Small intestine (tissue), 7 donors: ENCODE measurements around the gene NOP9. TPM values are rescaled to one million over a fixed set of nuclear protein-coding genes. Genes with fewer than 3 reads are reported as not detected.

Experiments used
- DNase-seq, 2 donors: peaks; one replicate each; pipeline versions ENCODE4 v3.0.0 to v3.0.0-alpha.2; 2013
- FAIRE-seq: peaks from 2 replicates; lab custom pipeline; 2012; peaks lifted over from hg19 to GRCh38; lab: Jason Lieb, UNC
- H3K27ac ChIP-seq, 3 donors: one replicate each; pipeline ENCODE4 v1.5.1; 2013; ENCODE audit warnings: low read length in 2 of 3, mild to moderate bottlenecking in 2 of 3, control low read depth in 1 of 3, inconsistent platforms in 1 of 3, low read depth in 1 of 3, moderate library complexity in 1 of 3
- H3K27me3 ChIP-seq, 3 donors: one replicate each; pipeline ENCODE4 v1.6.1; 2013; ENCODE audit warnings: low read length in 3 of 3, inconsistent platforms in 1 of 3; ENCODE audit not compliant: control insufficient read depth in 3 of 3, insufficient read depth in 3 of 3
- H3K36me3 ChIP-seq, 3 donors: one replicate each; pipeline ENCODE4 v1.6.1; 2013; ENCODE audit warnings: low read length in 3 of 3, inconsistent platforms in 1 of 3, low read depth in 1 of 3, mild to moderate bottlenecking in 1 of 3, moderate library complexity in 1 of 3; ENCODE audit not compliant: control insufficient read depth in 3 of 3, insufficient read depth in 2 of 3
- H3K4me1 ChIP-seq, 3 donors: one replicate each; pipeline ENCODE4 v1.6.1; 2013; ENCODE audit warnings: low read length in 2 of 3, inconsistent platforms in 1 of 3, low read depth in 1 of 3, mild to moderate bottlenecking in 1 of 3, moderate library complexity in 1 of 3; ENCODE audit not compliant: control insufficient read depth in 3 of 3, insufficient read depth in 2 of 3
- H3K4me3 ChIP-seq, 3 donors: one replicate each; pipeline ENCODE4 v1.5.1; 2013; ENCODE audit warnings: low read length in 3 of 3, control low read depth in 1 of 3, inconsistent platforms in 1 of 3, low read depth in 1 of 3, mild to moderate bottlenecking in 1 of 3, moderate library complexity in 1 of 3
- H3K9me3 ChIP-seq, 2 donors: one replicate each; pipeline ENCODE4 v1.6.1; 2013; ENCODE audit warnings: low read depth in 1 of 2, low read length in 1 of 2; ENCODE audit not compliant: control insufficient read depth in 2 of 2, insufficient read depth in 1 of 2
- WGBS, 3 donors: extraction: QIAGEN DNeasy Blood & Tissue Kit; methylation state at CpG; one replicate each; pipeline ENCODE4 v1.1.7; 2013; 5-methylcytosine and 5-hydroxymethylcytosine counted together
- polyA plus RNA-seq, 4 donors: library from polyadenylated mRNA; stranded (reverse) in 3 of 4; unstranded in 1 of 4; fragments of 200-250 nt in 3 of 4; fragments of 120-200 nt in 1 of 4; gene quantifications; one replicate each; pipeline versions ENCODE4 v1.2.1 to v1.2.3, GENCODE V29; 2013
- donor health status: healthy with polysubstance abuse.
- donor health status: control.
- donor health status: control.
- donor health status: Bipolar disorder and iron deficiency.
- donor health status: healthy.

The NOP9 gene
- polyA plus RNA-seq, 4 donors = 9.7 to 22.5 (median 16.0) TPM

- WGBS, 3 donors = 92 to 96% (median 94%) methylated on average over 9 of the region's 9 CpGs
- no peaks in the 10 kb centered on the region for H3K9me3 ChIP-seq
- peaks cover 0 to 67% (median 10%) of the 10 kb centered on the region in 3 donors for H3K36me3 ChIP-seq
- H3K27me3 ChIP-seq = no peaks in the 10 kb centered on the region
- H3K27ac ChIP-seq = no peak overlapping the region
- H3K4me3 ChIP-seq = no peak overlapping the region
- DNase-seq (no peak), FAIRE-seq (no peak)
- H3K4me1 ChIP-seq = peaks cover 0 to 9% (median 4%) of the 10 kb centered on the region in 3 donors
These were observed 32.1 kb upstream of the NOP9 start for GRCh38 chr14:24267516-24267915.

- WGBS, 3 donors = 90 to 95% (median 94%) methylated on average over 9 of the region's 9 CpGs
- H3K36me3 ChIP-seq = peaks cover 0 to 65% (median 10%) of the 10 kb centered on the region in 3 donors
These were observed 31.4 kb upstream of the NOP9 start for GRCh38 chr14:24268225-24268624.

GRCh38 chr14:24269368-24269767, 30.3 kb upstream of the NOP9 start:
- Histone ChIP-seq H3K4me1 (peaks cover 0 to 12% (median 5%) of the 10 kb centered on the region in 3 donors), H3K27me3 (no peaks in the 10 kb centered on the region), H3K36me3 (peaks cover 0 to 56% (median 10%) of the 10 kb centered on the region in 3 donors), H3K4me3 (no peak overlapping the region), H3K9me3 (no peaks in the 10 kb centered on the region), H3K27ac (no peak overlapping the region)
- no peak for FAIRE-seq
- WGBS, 3 donors = 93 to 97% (median 94%) methylated on average over 8 of the region's 8 CpGs
- no peak for DNase-seq

More at GRCh38 chr14:24268225-24268624, 31.4 kb upstream of the NOP9 start:
- no peaks in the 10 kb centered on the region for H3K9me3 ChIP-seq
- no peak for FAIRE-seq
- no peak overlapping the region for H3K27ac ChIP-seq
- H3K4me3 ChIP-seq = no peak overlapping the region
- H3K27me3 ChIP-seq = no peaks in the 10 kb centered on the region
- H3K4me1 ChIP-seq = peaks cover 0 to 9% (median 4%) of the 10 kb centered on the region in 3 donors
- DNase-seq = no peak

- Histone ChIP-seq H3K4me1 (peaks cover 0 to 12% (median 6%) of the 10 kb centered on the region in 3 donors), H3K36me3 (peaks cover 0 to 49% (median 10%) of the 10 kb centered on the region in 3 donors), H3K27me3 (no peaks in the 10 kb centered on the region), H3K4me3 (no peak overlapping the region), H3K9me3 (no peaks in the 10 kb centered on the region), H3K27ac (no peak overlapping the region)
- FAIRE-seq (no peak), DNase-seq (no peak)
- 93 to 95% (median 95%) methylated on average over 14 of the region's 14 CpGs for WGBS, 3 donors
These were observed 29.6 kb upstream of the NOP9 start for GRCh38 chr14:24269910-24270536.

GRCh38 chr14:24270537-24271133, 29.0 kb upstream of the NOP9 start:
- H3K36me3 ChIP-seq = peaks cover 0 to 46% (median 10%) of the 10 kb centered on the region in 3 donors
- peak overlapping the region; percentile 95 to 96 (median 95) for H3K27ac ChIP-seq
- no peaks in the 10 kb centered on the region for H3K9me3 ChIP-seq
- DNase-seq = no peak
- WGBS, 3 donors = 5 to 12% (median 5%) methylated on average over 13 of the region's 13 CpGs
- H3K27me3 ChIP-seq = no peaks in the 10 kb centered on the region
- peak overlapping the region; percentile 80 to 90 (median 83) for H3K4me3 ChIP-seq
- peaks cover 0 to 12% (median 6%) of the 10 kb centered on the region in 3 donors for H3K4me1 ChIP-seq
- FAIRE-seq = no peak

GRCh38 chr14:24271134-24271833, 28.4 kb upstream of the NOP9 start, which contains the start of gene RABGGTA:
TSS of gene RABGGTA (minus strand) at chr14:24271597. CDS start at chr14:24271115, 482 bp downstream.
- peaks cover 0 to 42% (median 8%) of the 10 kb centered on the region in 3 donors for H3K36me3 ChIP-seq
- H3K4me1 ChIP-seq = peaks cover 0 to 12% (median 6%) of the 10 kb centered on the region in 3 donors
- H3K4me3 ChIP-seq = peak within 1 kb of the TSS; percentile 80 to 90 (median 83)
- peak within 1 kb of the TSS; percentile 95 to 96 (median 95) for H3K27ac ChIP-seq
- no peak for FAIRE-seq
- no peaks in the 10 kb centered on the region for H3K27me3 ChIP-seq
- no peaks in the 10 kb centered on the region for H3K9me3 ChIP-seq
- 0% methylated on average over 44 to 61 of the region's 61 CpGs for WGBS, 3 donors
- DNase-seq = peak; percentile 92 to 96

GRCh38 chr14:24271834-24272263, 27.8 kb upstream of the NOP9 start:
- FAIRE-seq = no peak

GRCh38 chr14:24272467-24272866, 27.2 kb upstream of the NOP9 start:
- H3K4me3 ChIP-seq = no peak overlapping the region
- peak overlapping the region in 1 of 3 donors; percentile 95 for H3K27ac ChIP-seq
- no peaks in the 10 kb centered on the region for H3K9me3 ChIP-seq
- H3K36me3 ChIP-seq = peaks cover 0 to 30% (median 0%) of the 10 kb centered on the region in 3 donors
- H3K4me1 ChIP-seq = peaks cover 0 to 12% (median 6%) of the 10 kb centered on the region in 3 donors
- no peaks in the 10 kb centered on the region for H3K27me3 ChIP-seq
- WGBS, 3 donors = 89 to 91% (median 90%) methylated on average over 2 of the region's 2 CpGs
- DNase-seq = no peak
- no peak for FAIRE-seq

More at GRCh38 chr14:24271834-24272263, 27.8 kb upstream of the NOP9 start:
- Histone ChIP-seq H3K4me1 (peaks cover 0 to 12% (median 6%) of the 10 kb centered on the region in 3 donors), H3K36me3 (peaks cover 0 to 36% (median 2%) of the 10 kb centered on the region in 3 donors), H3K9me3 (no peaks in the 10 kb centered on the region), H3K4me3 (peak overlapping the region; percentile 56 to 83 (median 80)), H3K27me3 (no peaks in the 10 kb centered on the region), H3K27ac (peak overlapping the region; percentile 59 to 95 (median 95))
- WGBS, 3 donors = 5 to 15% (median 9%) methylated on average over 3 of the region's 3 CpGs
- DNase-seq = no peak
